T-cell (primary cell): Measurements from ENCODE around the gene CDH4. TPM values are rescaled to one million over a fixed set of nuclear protein-coding genes. Genes with fewer than 3 reads are reported as not detected.

Source experiments
- ATAC-seq, 4 experiments: fragments of 200-7000 bp in 3 of 4; fragments of 150-1000 bp in 1 of 4; cut with Tn5 transposase; replicated peaks in 1 of 4; 1 replicate in 3 of 4; 2 replicates in 1 of 4; pipeline ENCODE4 v1.10.0; 2021; ENCODE audit warnings: moderate library complexity in 3 of 4, mild to moderate bottlenecking in 2 of 4, moderate number of reproducible peaks in 1 of 4
- CTCF ChIA-PET, 2 donors: fragments of 300-600 bp; sonication (Branson Sonifier 250); formaldehyde crosslinking; loops; one replicate each; lab custom pipeline; 2022; ENCODE audit warnings: antibody characterized with exemption in 2 of 2; lab: Charles Lee
- POLR2A ChIA-PET, 2 donors: fragments of 300-600 bp; sonication (Branson Sonifier 250); formaldehyde crosslinking; loops; one replicate each; lab custom pipeline; 2022; ENCODE audit warnings: antibody characterized with exemption in 2 of 2; lab: Charles Lee
- DNase-seq, 35 experiments: peaks; one replicate each; pipeline versions ENCODE4 v3.0.0 to v3.0.0-alpha.2; 2013 to 2023
- H3K27ac ChIP-seq: one replicate; pipeline ENCODE4 v1.5.1; 2013; ENCODE audit warnings: low read length
- H3K27me3 ChIP-seq, 2 experiments: replicated peaks in 1 of 2; 1 replicate in 1 of 2; 2 replicates in 1 of 2; pipeline versions ENCODE4 v1.6.1 to v1.7.0; 2013; ENCODE audit warnings: low read length in 1 of 2, mixed read lengths in 1 of 2; ENCODE audit not compliant: control insufficient read depth in 2 of 2, insufficient read depth in 2 of 2; ENCODE audit errors: extremely low read depth in 1 of 2
- H3K36me3 ChIP-seq, 2 donors: 1 replicate in 1 of 2; 2 replicates in 1 of 2; pipeline versions ENCODE4 v1.6.1 to v1.7.0; 2013; ENCODE audit warnings: low read length in 1 of 2; ENCODE audit not compliant: control insufficient read depth in 2 of 2, insufficient read depth in 1 of 2; ENCODE audit errors: extremely low read depth in 1 of 2
- H3K4me1 ChIP-seq, 2 experiments: 1 replicate in 1 of 2; 2 replicates in 1 of 2; pipeline versions ENCODE4 v1.6.1 to v1.7.0; 2013; ENCODE audit warnings: low read length in 2 of 2, mixed read lengths in 1 of 2; ENCODE audit not compliant: insufficient read depth in 2 of 2, control insufficient read depth in 1 of 2; ENCODE audit errors: extremely low read depth in 1 of 2
- H3K4me3 ChIP-seq, 2 donors: 1 replicate in 1 of 2; 2 replicates in 1 of 2; pipeline versions ENCODE4 v1.5.1 to v1.7.0; 2013; ENCODE audit warnings: mild to moderate bottlenecking in 2 of 2, low read length in 1 of 2, moderate library complexity in 1 of 2; ENCODE audit not compliant: control insufficient read depth in 1 of 2; ENCODE audit errors: extremely low read depth in 1 of 2
- H3K9me3 ChIP-seq: 2 replicates; pipeline ENCODE4 v1.7.0; 2013
- H3K27ac Mint-ChIP-seq, 2 donors: one replicate each; pipeline ENCODE4 v1.8.0; 2020 to 2021; ENCODE audit warnings: mild to moderate bottlenecking in 2 of 2, mixed read lengths in 2 of 2
- H3K27me3 Mint-ChIP-seq, 2 donors: one replicate each; pipeline ENCODE4 v1.8.0; 2021 to 2022; ENCODE audit warnings: mixed read lengths in 2 of 2
- H3K36me3 Mint-ChIP-seq: one replicate; pipeline ENCODE4 v1.8.0; 2021; ENCODE audit warnings: mixed read lengths
- H3K4me1 Mint-ChIP-seq, 3 donors: one replicate each; pipeline ENCODE4 v1.8.0; 2020 to 2022; ENCODE audit warnings: mixed read lengths in 3 of 3, mild to moderate bottlenecking in 1 of 3
- H3K4me3 Mint-ChIP-seq, 3 donors: one replicate each; pipeline ENCODE4 v1.8.0; 2020 to 2022; ENCODE audit warnings: mild to moderate bottlenecking in 3 of 3, mixed read lengths in 3 of 3, moderate library complexity in 3 of 3
- H3K9me3 Mint-ChIP-seq, 3 donors: one replicate each; pipeline ENCODE4 v1.8.0; 2020 to 2022; ENCODE audit warnings: mixed read lengths in 3 of 3
- WGBS: methylation state at CpG from one replicate; pipeline ENCODE4 v1.1.5; 2013; ENCODE audit warnings: missing lambda C conversion rate; ENCODE audit not compliant: insufficient coverage; 5-methylcytosine and 5-hydroxymethylcytosine counted together
- total RNA-seq, 35 experiments: library from RNA in 6 of 35; stranded (reverse) in 6 of 35; fragments of 120-200 nt in 1 of 35; gene quantifications; one replicate each; pipeline versions ENCODE4 v1.2.1 to v1.2.4 and lab custom pipeline; 2013 to 2026

Gene CDH4
- total RNA-seq, 5 donors from 2014 or later (not counting 1 experiment from before 2014, with no cell fraction given), result 0.06 to 0.64 (median 0.14) TPM

GRCh38 chr20:61661583-61661982 is 409.5 kb downstream of the CDH4 start:
- no peak overlapping the region for H3K4me3 Mint-ChIP-seq
- Histone ChIP-seq H3K36me3 (no peaks in the 10 kb centered on the region), H3K27me3 (peaks cover 0 to 9% of the 10 kb centered on the region in 2 experiments), H3K9me3 (no peaks in the 10 kb centered on the region), H3K4me1 (no peaks in the 10 kb centered on the region), H3K27ac (no peak overlapping the region), H3K4me3 (no peak overlapping the region)
- H3K9me3 Mint-ChIP-seq, result no peaks in the 10 kb centered on the region
- no peaks in the 10 kb centered on the region for H3K27me3 Mint-ChIP-seq
- H3K4me1 Mint-ChIP-seq, result peaks cover 0 to 5% (median 0%) of the 10 kb centered on the region in 3 donors
- POLR2A ChIA-PET, result interaction anchor here in 1 of 2 donors (0.5 kb wide), 1 partner anchor 203 kb away, joined by 3 read pairs; no protein-coding TSS in a partner anchor
- H3K27ac Mint-ChIP-seq, result no peak overlapping the region
- CTCF ChIA-PET, result no interaction called here
- ATAC-seq (no peak), DNase-seq (no peak)
- WGBS, result 91% methylated on average over 13 of the region's 13 CpGs
- H3K36me3 Mint-ChIP-seq, result no peaks in the 10 kb centered on the region

DNA sequence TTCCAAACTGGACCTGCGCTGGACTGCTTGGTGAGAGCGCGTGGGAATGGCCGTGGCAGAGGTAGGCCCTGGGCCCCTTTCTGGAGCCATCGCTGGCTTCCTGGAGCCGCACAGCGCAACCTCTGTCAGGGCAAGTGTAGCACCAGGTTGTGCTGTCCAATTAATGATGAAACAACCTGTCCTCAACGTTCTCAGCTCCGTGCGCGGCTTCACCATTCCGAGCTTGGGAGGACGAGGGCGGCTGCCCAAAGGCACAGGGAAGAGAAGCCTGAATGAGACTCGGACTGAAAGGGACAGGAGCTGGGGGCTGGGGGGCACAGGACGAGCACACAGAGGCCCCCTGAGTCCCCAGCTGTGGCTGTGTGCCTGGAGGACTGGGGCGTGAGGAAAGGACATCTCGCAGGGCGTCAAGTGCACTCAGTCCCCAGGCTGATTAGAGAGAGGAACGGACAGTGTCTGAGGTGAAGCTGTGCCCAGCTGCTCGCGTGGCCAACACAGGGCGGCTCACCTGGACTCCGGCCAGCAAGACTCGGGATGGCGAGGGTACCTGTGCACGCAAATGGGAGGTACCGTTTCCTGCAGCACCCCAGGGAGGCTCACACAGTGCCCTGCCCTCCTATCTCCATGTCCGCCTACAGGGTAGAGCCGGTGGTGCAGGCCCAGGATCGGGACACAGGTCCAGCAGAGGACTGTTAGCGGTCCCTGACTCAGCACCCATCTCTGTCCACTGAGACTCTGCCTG is 410.3 kb downstream of the CDH4 start:
- no peak overlapping the region for H3K4me3 ChIP-seq
- no peak overlapping the region for H3K4me3 Mint-ChIP-seq
- H3K4me1 ChIP-seq, result no peaks in the 10 kb centered on the region
- H3K4me1 Mint-ChIP-seq, result peaks cover 0 to 5% (median 0%) of the 10 kb centered on the region in 3 donors
- no peaks in the 10 kb centered on the region for H3K36me3 ChIP-seq
- no peaks in the 10 kb centered on the region for H3K27me3 Mint-ChIP-seq
- no peaks in the 10 kb centered on the region for H3K9me3 ChIP-seq
- WGBS, result 89% methylated on average over 32 of the region's 32 CpGs
- H3K36me3 Mint-ChIP-seq, result no peaks in the 10 kb centered on the region
- H3K9me3 Mint-ChIP-seq, result no peaks in the 10 kb centered on the region
- H3K27me3 ChIP-seq, result peaks cover 0 to 16% of the 10 kb centered on the region in 2 experiments
- DNase-seq (no peak), ATAC-seq (no peak)
- H3K27ac Mint-ChIP-seq, result no peak overlapping the region
- POLR2A ChIA-PET, result interaction anchor here in 1 of 2 donors (0.5 kb wide), 1 partner anchor 204 kb away, joined by 3 read pairs; no protein-coding TSS in a partner anchor
- no peak overlapping the region for H3K27ac ChIP-seq
- CTCF ChIA-PET, result interaction anchor here in 1 of 2 donors (0.5 kb wide), 1 partner anchor 57 kb away, joined by 3 read pairs; no protein-coding TSS in a partner anchor

- H3K4me1 ChIP-seq, result no peaks in the 10 kb centered on the region
- DNase-seq (no peak), ATAC-seq (no peak)
- Mint-ChIP-seq H3K27ac (no peak overlapping the region), H3K36me3 (no peaks in the 10 kb centered on the region), H3K9me3 (no peaks in the 10 kb centered on the region), H3K27me3 (peaks cover 0 to 4% of the 10 kb centered on the region in 2 donors), H3K4me1 (peaks cover 0 to 5% (median 0%) of the 10 kb centered on the region in 3 donors), H3K4me3 (no peak overlapping the region)
- no peak overlapping the region for H3K27ac ChIP-seq
- CTCF ChIA-PET, result no interaction called here
- H3K4me3 ChIP-seq, result no peak overlapping the region
- POLR2A ChIA-PET, result no interaction called here
- H3K36me3 ChIP-seq, result no peaks in the 10 kb centered on the region
- H3K9me3 ChIP-seq, result no peaks in the 10 kb centered on the region
- H3K27me3 ChIP-seq, result peaks cover 0 to 21% of the 10 kb centered on the region in 2 experiments
- WGBS, result 83% methylated on average over 9 of the region's 13 CpGs
These were observed 410.9 kb downstream of the CDH4 start for GRCh38 chr20:61662968-61663331.

GRCh38 chr20:61663521-61664425 is 411.7 kb downstream of the CDH4 start:
- H3K36me3 Mint-ChIP-seq, result no peaks in the 10 kb centered on the region
- ATAC-seq, result no peak
- H3K4me3 Mint-ChIP-seq, result no peak overlapping the region

GRCh38 chr20:61664556-61665320 is 412.7 kb downstream of the CDH4 start:
- DNase-seq (no peak), ATAC-seq (no peak)
- Histone ChIP-seq H3K9me3 (no peaks in the 10 kb centered on the region), H3K4me3 (no peak overlapping the region), H3K4me1 (no peaks in the 10 kb centered on the region), H3K27ac (no peak overlapping the region), H3K36me3 (no peaks in the 10 kb centered on the region), H3K27me3 (peaks cover 0 to 25% of the 10 kb centered on the region in 2 experiments)
- 83% methylated on average over 16 of the region's 20 CpGs for WGBS
- no peaks in the 10 kb centered on the region for H3K9me3 Mint-ChIP-seq
- no peak overlapping the region for H3K27ac Mint-ChIP-seq
- H3K36me3 Mint-ChIP-seq, result no peaks in the 10 kb centered on the region
- H3K4me1 Mint-ChIP-seq, result no peaks in the 10 kb centered on the region
- CTCF ChIA-PET, result no interaction called here
- H3K27me3 Mint-ChIP-seq, result peaks cover 0 to 12% of the 10 kb centered on the region in 2 donors
- no peak overlapping the region for H3K4me3 Mint-ChIP-seq
- POLR2A ChIA-PET, result no interaction called here

More at GRCh38 chr20:61663521-61664425, 411.7 kb downstream of the CDH4 start:
- H3K4me3 ChIP-seq, result no peak overlapping the region
- no peak for DNase-seq
- H3K27me3 ChIP-seq, result peaks cover 0 to 25% of the 10 kb centered on the region in 2 experiments
- no peaks in the 10 kb centered on the region for H3K9me3 Mint-ChIP-seq
- ChIA-PET POLR2A (no interaction called here), CTCF (no interaction called here)
- no peaks in the 10 kb centered on the region for H3K36me3 ChIP-seq
- H3K9me3 ChIP-seq, result no peaks in the 10 kb centered on the region
- peaks cover 0 to 12% of the 10 kb centered on the region in 2 donors for H3K27me3 Mint-ChIP-seq
- no peaks in the 10 kb centered on the region for H3K4me1 ChIP-seq
- WGBS, result 87% methylated on average over 29 of the region's 30 CpGs
- H3K27ac ChIP-seq, result no peak overlapping the region
- peaks cover 0 to 5% (median 0%) of the 10 kb centered on the region in 3 donors for H3K4me1 Mint-ChIP-seq
- no peak overlapping the region for H3K27ac Mint-ChIP-seq
